Trophoblast cell (in vitro differentiated cells and primary cell): ENCODE measurements around the gene PELI3. TPM values are rescaled to one million over a fixed set of nuclear protein-coding genes. Genes with fewer than 3 reads are reported as not detected.

Experiments
- DNase-seq, 2 donors: peaks; one replicate each; pipeline ENCODE4 v3.0.0-alpha.2; 2016
- H2AFZ ChIP-seq: 2 replicates; pipeline ENCODE4 v1.6.1; 2013; ENCODE audit warnings: low read length, moderate library complexity, mild to moderate bottlenecking; ENCODE audit not compliant: insufficient read depth, poor library complexity
- H2AK5ac ChIP-seq: 2 replicates; pipeline ENCODE4 v1.6.1; 2013; ENCODE audit warnings: mild to moderate bottlenecking, low read length
- H2BK120ac ChIP-seq: 2 replicates; pipeline ENCODE4 v1.6.1; 2013; ENCODE audit warnings: low read length, mild to moderate bottlenecking, moderate library complexity; ENCODE audit not compliant: insufficient read depth, poor library complexity
- H2BK12ac ChIP-seq: 2 replicates; pipeline ENCODE4 v1.6.1; 2013; ENCODE audit warnings: mild to moderate bottlenecking, low read length, moderate library complexity
- H2BK5ac ChIP-seq: 2 replicates; pipeline ENCODE4 v1.6.1; 2013; ENCODE audit warnings: low read length, low read depth, moderate library complexity, mild to moderate bottlenecking; ENCODE audit not compliant: poor library complexity
- H3K14ac ChIP-seq: 2 replicates; pipeline ENCODE4 v1.6.1; 2013; ENCODE audit warnings: mild to moderate bottlenecking, low read length
- H3K18ac ChIP-seq: 2 replicates; pipeline ENCODE4 v1.6.1; 2013; ENCODE audit warnings: mild to moderate bottlenecking, low read length
- H3K23ac ChIP-seq: 2 replicates; pipeline ENCODE4 v1.6.1; 2013; ENCODE audit warnings: low read length
- H3K27ac ChIP-seq: 2 replicates; pipeline ENCODE4 v1.5.1; 2013; ENCODE audit warnings: low read depth, mild to moderate bottlenecking, inconsistent platforms, low read length, moderate library complexity
- H3K27me3 ChIP-seq: 2 replicates; pipeline ENCODE4 v1.6.1; 2013; ENCODE audit warnings: inconsistent platforms, mild to moderate bottlenecking, low read length, moderate library complexity; ENCODE audit not compliant: insufficient read depth
- H3K36me3 ChIP-seq, 2 experiments: 1 replicate in 1 of 2; 2 replicates in 1 of 2; pipeline ENCODE4 v1.6.1; 2013; ENCODE audit warnings: low read length in 2 of 2, mild to moderate bottlenecking in 2 of 2, moderate library complexity in 1 of 2; ENCODE audit not compliant: insufficient read depth in 2 of 2, control insufficient read depth in 1 of 2
- H3K4ac ChIP-seq: 2 replicates; pipeline ENCODE4 v1.6.1; 2013; ENCODE audit warnings: low read depth, mild to moderate bottlenecking, low read length, moderate library complexity
- H3K4me1 ChIP-seq, 2 experiments: 1 replicate in 1 of 2; 2 replicates in 1 of 2; pipeline ENCODE4 v1.6.1; 2013; ENCODE audit warnings: low read length in 2 of 2, mild to moderate bottlenecking in 2 of 2, moderate library complexity in 1 of 2; ENCODE audit not compliant: insufficient read depth in 2 of 2, control insufficient read depth in 1 of 2
- H3K4me2 ChIP-seq: 2 replicates; pipeline ENCODE4 v1.6.1; 2013; ENCODE audit warnings: inconsistent platforms, mild to moderate bottlenecking, low read length, moderate library complexity
- H3K4me3 ChIP-seq: 2 replicates; pipeline ENCODE4 v1.5.1; 2013; ENCODE audit warnings: mild to moderate bottlenecking, low read depth, low read length, inconsistent platforms
- H3K79me1 ChIP-seq: one replicate; pipeline ENCODE4 v1.6.1; 2013; ENCODE audit warnings: low read length
- H3K79me2 ChIP-seq: 2 replicates; pipeline ENCODE4 v1.6.1; 2013; ENCODE audit warnings: low read length, mild to moderate bottlenecking; ENCODE audit not compliant: control insufficient read depth, insufficient read depth, poor library complexity
- H3K9ac ChIP-seq: 2 replicates; pipeline ENCODE4 v1.6.1; 2013; ENCODE audit warnings: mild to moderate bottlenecking, low read length
- H3K9me3 ChIP-seq: 2 replicates; pipeline ENCODE4 v1.6.1; 2013; ENCODE audit warnings: low read depth, mild to moderate bottlenecking, control low read depth, inconsistent platforms, low read length; ENCODE audit not compliant: insufficient read depth
- H4K12ac ChIP-seq: 2 replicates; pipeline ENCODE4 v1.6.1; 2013; ENCODE audit warnings: low read depth, mild to moderate bottlenecking, low read length, moderate library complexity
- H4K8ac ChIP-seq: 2 replicates; pipeline ENCODE4 v1.6.1; 2013; ENCODE audit warnings: low read depth, mild to moderate bottlenecking, low read length, moderate library complexity
- H4K91ac ChIP-seq: one replicate; pipeline ENCODE4 v1.6.1; 2013; ENCODE audit warnings: low read depth, mild to moderate bottlenecking, low read length, moderate library complexity
- WGBS: extraction: QIAGEN DNeasy Blood & Tissue Kit; methylation state at CpG from one replicate; pipeline ENCODE4 v1.1.7; 2013; ENCODE audit warnings: missing lambda C conversion rate; ENCODE audit not compliant: insufficient read length, insufficient coverage; ENCODE audit errors: extremely low coverage; 5-methylcytosine and 5-hydroxymethylcytosine counted together
- polyA plus RNA-seq: library from polyadenylated mRNA; stranded (reverse); fragments of 200-250 nt; gene quantifications from 2 replicates; pipeline ENCODE4 v1.2.3, GENCODE V29; 2013

PELI3 gene
- 3.7 and 4.1 TPM in 2 replicates for polyA plus RNA-seq

- H4K91ac ChIP-seq = peak within 1 kb of the TSS; percentile 33
- no CpG with 5 or more reads among the region's 63 CpGs for WGBS
- no peak within 1 kb of the TSS for H2AK5ac ChIP-seq
- H2AFZ ChIP-seq = peak within 1 kb of the TSS; percentile 79
- peak within 1 kb of the TSS; percentile 71 for H3K14ac ChIP-seq
- H3K4me2 ChIP-seq = peak within 1 kb of the TSS; percentile 80
- peak within 1 kb of the TSS; percentile 54 for H3K9ac ChIP-seq
- peak within 1 kb of the TSS; percentile 24 for H2BK5ac ChIP-seq
- H4K8ac ChIP-seq = peak within 1 kb of the TSS; percentile 62
- H2BK12ac ChIP-seq = no peak within 1 kb of the TSS
- peaks cover 0 to 3% of the 10 kb centered on the region in 2 experiments for H3K36me3 ChIP-seq
- peak within 1 kb of the TSS; percentile 64 for H3K18ac ChIP-seq
- H2BK120ac ChIP-seq = no peak within 1 kb of the TSS
- H3K4ac ChIP-seq = peak within 1 kb of the TSS; percentile 14
- H4K12ac ChIP-seq = peak within 1 kb of the TSS; percentile 52
- H3K4me1 ChIP-seq = peaks cover 9 to 10% of the 10 kb centered on the region in 2 experiments
- no peak within 1 kb of the TSS for H3K27ac ChIP-seq
- H3K9me3 ChIP-seq = no peaks in the 10 kb centered on the region
- no peaks in the 10 kb centered on the region for H3K27me3 ChIP-seq
- H3K79me2 ChIP-seq = peaks cover 4% of the 10 kb centered on the region
- no peak within 1 kb of the TSS for H3K23ac ChIP-seq
- peak within 1 kb of the TSS; percentile 88 for H3K4me3 ChIP-seq
- peak; percentile 92 to 95 for DNase-seq
- H3K79me1 ChIP-seq = peaks cover 9% of the 10 kb centered on the region
Measured at GRCh38 chr11:66466225-66467033, at the start of gene PELI3. TSS of gene PELI3 (plus strand) at chr11:66466905. CDS start at chr11:66468129, 1,224 bp downstream.

- H2BK12ac ChIP-seq = no peak overlapping the region
- H3K9ac ChIP-seq = no peak overlapping the region
- no peak overlapping the region for H3K4me3 ChIP-seq
- H3K4me1 ChIP-seq = peaks cover 5 to 6% of the 10 kb centered on the region in 2 experiments
- H2BK5ac ChIP-seq = no peak overlapping the region
- peaks cover 24% of the 10 kb centered on the region for H3K27me3 ChIP-seq
- H2AK5ac ChIP-seq = no peak overlapping the region
- no peaks in the 10 kb centered on the region for H3K9me3 ChIP-seq
- H2BK120ac ChIP-seq = no peak overlapping the region
- no peak overlapping the region for H4K91ac ChIP-seq
- no peaks in the 10 kb centered on the region for H3K36me3 ChIP-seq
- H3K23ac ChIP-seq = no peak overlapping the region
- H3K4ac ChIP-seq = no peak overlapping the region
- H4K12ac ChIP-seq = no peak overlapping the region
- no peaks in the 10 kb centered on the region for H3K79me1 ChIP-seq
- H4K8ac ChIP-seq = no peak overlapping the region
- no peak overlapping the region for H3K4me2 ChIP-seq
- H3K18ac ChIP-seq = no peak overlapping the region
- no peak for DNase-seq
- H3K14ac ChIP-seq = no peak overlapping the region
- no CpG with 5 or more reads among the region's 11 CpGs for WGBS
- H3K27ac ChIP-seq = no peak overlapping the region
- no peak overlapping the region for H2AFZ ChIP-seq
- no peaks in the 10 kb centered on the region for H3K79me2 ChIP-seq
Measured at GRCh38 chr11:66417000-66417399, 49.7 kb upstream of the PELI3 start.

- no peak overlapping the region for H3K4ac ChIP-seq
- WGBS = no CpG with 5 or more reads among the region's 16 CpGs
- H3K4me3 ChIP-seq = no peak overlapping the region
- no peak overlapping the region for H3K14ac ChIP-seq
- no peak overlapping the region for H3K27ac ChIP-seq
- H2BK12ac ChIP-seq = no peak overlapping the region
- no peak overlapping the region for H4K12ac ChIP-seq
- H4K91ac ChIP-seq = no peak overlapping the region
- H3K79me2 ChIP-seq = no peaks in the 10 kb centered on the region
- H3K9me3 ChIP-seq = no peaks in the 10 kb centered on the region
- H3K18ac ChIP-seq = no peak overlapping the region
- no peaks in the 10 kb centered on the region for H3K36me3 ChIP-seq
- no peak overlapping the region for H3K23ac ChIP-seq
- H3K4me2 ChIP-seq = peak overlapping the region; percentile 28
- H2AFZ ChIP-seq = no peak overlapping the region
- no peak overlapping the region for H4K8ac ChIP-seq
- no peak overlapping the region for H2BK5ac ChIP-seq
- DNase-seq = peak; percentile 59 to 84
- H3K4me1 ChIP-seq = peaks cover 5 to 6% of the 10 kb centered on the region in 2 experiments
- no peak overlapping the region for H2AK5ac ChIP-seq
- no peaks in the 10 kb centered on the region for H3K79me1 ChIP-seq
- no peak overlapping the region for H2BK120ac ChIP-seq
- H3K9ac ChIP-seq = no peak overlapping the region
- H3K27me3 ChIP-seq = peaks cover 24% of the 10 kb centered on the region
Measured at GRCh38 chr11:66418168-66418985, 48.3 kb upstream of the PELI3 start.

- no peak overlapping the region for H3K4me3 ChIP-seq
- no peak overlapping the region for H2BK5ac ChIP-seq
- no peak overlapping the region for H2AK5ac ChIP-seq
- no peaks in the 10 kb centered on the region for H3K79me1 ChIP-seq
- peaks cover 5 to 6% of the 10 kb centered on the region in 2 experiments for H3K4me1 ChIP-seq
- no peak overlapping the region for H3K4ac ChIP-seq
- no peaks in the 10 kb centered on the region for H3K36me3 ChIP-seq
- H3K27me3 ChIP-seq = peaks cover 24% of the 10 kb centered on the region
- no peak overlapping the region for H3K4me2 ChIP-seq
- no peak overlapping the region for H2BK120ac ChIP-seq
- no peak overlapping the region for H3K18ac ChIP-seq
- no peak overlapping the region for H3K14ac ChIP-seq
- no peak overlapping the region for H4K91ac ChIP-seq
- H3K9ac ChIP-seq = no peak overlapping the region
- H3K27ac ChIP-seq = no peak overlapping the region
- no peak overlapping the region for H4K12ac ChIP-seq
- H3K23ac ChIP-seq = no peak overlapping the region
- no peaks in the 10 kb centered on the region for H3K9me3 ChIP-seq
- no peaks in the 10 kb centered on the region for H3K79me2 ChIP-seq
- no peak overlapping the region for H2AFZ ChIP-seq
- no peak for DNase-seq
- no peak overlapping the region for H2BK12ac ChIP-seq
- WGBS = no CpG with 5 or more reads among the region's 3 CpGs
- no peak overlapping the region for H4K8ac ChIP-seq
Measured at GRCh38 chr11:66418986-66419308, 47.8 kb upstream of the PELI3 start.
